Astrocyte (in vitro differentiated cells and primary cell): Measurements from ENCODE around the gene TARDBP.

Experiments
- CTCF ChIP-seq: IDR thresholded peaks from 2 replicates; pipeline ENCODE4 v1.5.1; 2011; ENCODE audit warnings: low read depth, mild to moderate bottlenecking, inconsistent platforms, low read length, moderate library complexity; ENCODE audit not compliant: insufficient read depth
- EZH2 ChIP-seq: IDR thresholded peaks from 2 replicates; pipeline ENCODE4 v1.6.1; 2012; ENCODE audit warnings: mild to moderate bottlenecking, low read length, inconsistent platforms; ENCODE audit not compliant: insufficient read depth

GRCh38 chr1:11054181-11054580 lies 41.7 kb downstream of the TARDBP start:
- no peak for TF ChIP-seq CTCF
- no peak for TF ChIP-seq EZH2
